ENCODE data around the gene KCNIP1. TPM values are rescaled to one million over a fixed set of nuclear protein-coding genes. Genes with fewer than 3 reads are reported as not detected.
A peak's percentile ranks its signal among the peaks of the same experiment; 100 is the strongest.

The KCNIP1 gene
- total RNA-seq, 4 donors from 2014 or later: not detected

- no peak overlapping the region for H3K4me3 ChIP-seq (ENCODE audit: low read depth, poor library complexity, severe bottlenecking)
- DNase-seq (ENCODE audit: low spot score in 2 of 2): peak in 1 of 2 donors; percentile 91
- 38 to 39% methylated on average over 15 of the region's 15 CpGs for WGBS, 2 donors
- intact Hi-C loops (cut with DNase I; ENCODE audit: low total_unique reads): loop anchor here (5.0 kb wide), 1 partner anchor 201 kb away; no protein-coding TSS in a partner anchor
- peak in 1 of 3 donors; percentile 41 for TF ChIP-seq CTCF (IDR thresholded peaks at IDR 0.05)
- TF ChIP-seq POLR2A (IDR thresholded peaks at IDR 0.05): no peak
Observed at GRCh38 chr5:170638454-170639220, 134.8 kb downstream of the KCNIP1 start.

- no peak overlapping the region for H3K4me3 ChIP-seq (ENCODE audit: low read depth, poor library complexity, severe bottlenecking)
- TF ChIP-seq CTCF (IDR thresholded peaks at IDR 0.05) (no peak), POLR2A (IDR thresholded peaks at IDR 0.05) (no peak)
- WGBS, 2 donors: 85 to 89% methylated on average over 17 of the region's 17 CpGs
- DNase-seq (ENCODE audit: low spot score in 2 of 2): peak in 1 of 2 donors; percentile 71
- intact Hi-C loops (cut with DNase I; ENCODE audit: low total_unique reads): loop anchor here (5.0 kb wide), 1 partner anchor 202 kb away; no protein-coding TSS in a partner anchor
Observed at GRCh38 chr5:170639221-170639925, 135.6 kb downstream of the KCNIP1 start.

GRCh38 chr5:170640731-170641588 is 137.1 kb downstream of the KCNIP1 start:
- DNase-seq (ENCODE audit: low spot score in 2 of 2): peak in 1 of 2 donors; percentile 67
- H3K4me3 ChIP-seq (ENCODE audit: low read depth, poor library complexity, severe bottlenecking): no peak overlapping the region
- WGBS, 2 donors: 71 to 72% methylated on average over 13 of the region's 13 CpGs
- intact Hi-C loops (cut with DNase I; ENCODE audit: low total_unique reads): no loop called here
- TF ChIP-seq POLR2A (IDR thresholded peaks at IDR 0.05): no peak
- no peak for TF ChIP-seq CTCF (IDR thresholded peaks at IDR 0.05)

- no peak overlapping the region for H3K4me3 ChIP-seq (ENCODE audit: low read depth, poor library complexity, severe bottlenecking)
- DNase-seq (ENCODE audit: low spot score in 2 of 2): no peak
- intact Hi-C loops (cut with DNase I; ENCODE audit: low total_unique reads): no loop called here
- no peak for TF ChIP-seq CTCF (IDR thresholded peaks at IDR 0.05)
- TF ChIP-seq POLR2A (IDR thresholded peaks at IDR 0.05): no peak
- 82 to 87% methylated on average over 15 of the region's 15 CpGs for WGBS, 2 donors
Observed at GRCh38 chr5:170641589-170642031, 137.8 kb downstream of the KCNIP1 start.

GRCh38 chr5:170642066-170642735 is 138.4 kb downstream of the KCNIP1 start:
- peak in 1 of 2 donors; percentile 60 for DNase-seq (ENCODE audit: low spot score in 2 of 2)
- TF ChIP-seq CTCF (IDR thresholded peaks at IDR 0.05) (no peak), POLR2A (IDR thresholded peaks at IDR 0.05) (no peak)
- 82 to 86% methylated on average over 18 of the region's 18 CpGs for WGBS, 2 donors
- no peak overlapping the region for H3K4me3 ChIP-seq (ENCODE audit: low read depth, poor library complexity, severe bottlenecking)
- intact Hi-C loops (cut with DNase I; ENCODE audit: low total_unique reads): no loop called here
